Muscle layer of colon (tissue), 2 donors: ENCODE results near the gene CCDC183.
"Not testable (repeated sequence)": the region's sequence is repeated elsewhere in the genome, so short reads cannot be mapped to it uniquely, and the experiment has no call there.

ENCODE experiments used
- H3K27ac ChIP-seq: one replicate; pipeline ENCODE4 v1.7.0; 2013; ENCODE audit warnings: low read depth, mild to moderate bottlenecking, low read length, moderate library complexity
- H3K27me3 ChIP-seq, 2 donors: one replicate each; pipeline ENCODE4 v1.7.0; 2013; ENCODE audit warnings: low read length in 2 of 2, mild to moderate bottlenecking in 2 of 2; ENCODE audit not compliant: insufficient read depth in 2 of 2, control insufficient read depth in 1 of 2
- H3K36me3 ChIP-seq: one replicate; pipeline ENCODE4 v1.7.0; 2013; ENCODE audit warnings: mild to moderate bottlenecking, low read length; ENCODE audit not compliant: insufficient read depth
- H3K4me1 ChIP-seq: one replicate; pipeline ENCODE4 v1.7.0; 2013; ENCODE audit warnings: mild to moderate bottlenecking, low read length; ENCODE audit not compliant: insufficient read depth
- H3K4me3 ChIP-seq, 2 donors: one replicate each; pipeline ENCODE4 v1.7.0; 2013; ENCODE audit warnings: low read length in 2 of 2, low read depth in 1 of 2, mild to moderate bottlenecking in 1 of 2, moderate library complexity in 1 of 2
- H3K9ac ChIP-seq: one replicate; pipeline ENCODE4 v1.7.0; 2013; ENCODE audit warnings: low read length
- H3K9me3 ChIP-seq: one replicate; pipeline ENCODE4 v1.7.0; 2013; ENCODE audit warnings: mild to moderate bottlenecking, low read length
- donor health status: abdominal sarcoma.
- donor health status: Adenocarcinoma of cecum.

The CCDC183 gene

GRCh38 chr9:136796775-136797347 lies 723 bp downstream of the CCDC183 start:
- peaks cover 29 to 52% of the 10 kb centered on the region in 2 donors for H3K27me3 ChIP-seq
- not testable (repeated sequence) for H3K4me3 ChIP-seq, H3K27ac ChIP-seq, H3K9ac ChIP-seq, H3K36me3 ChIP-seq, H3K9me3 ChIP-seq
- peaks cover 17% of the 10 kb centered on the region for H3K4me1 ChIP-seq

DNA sequence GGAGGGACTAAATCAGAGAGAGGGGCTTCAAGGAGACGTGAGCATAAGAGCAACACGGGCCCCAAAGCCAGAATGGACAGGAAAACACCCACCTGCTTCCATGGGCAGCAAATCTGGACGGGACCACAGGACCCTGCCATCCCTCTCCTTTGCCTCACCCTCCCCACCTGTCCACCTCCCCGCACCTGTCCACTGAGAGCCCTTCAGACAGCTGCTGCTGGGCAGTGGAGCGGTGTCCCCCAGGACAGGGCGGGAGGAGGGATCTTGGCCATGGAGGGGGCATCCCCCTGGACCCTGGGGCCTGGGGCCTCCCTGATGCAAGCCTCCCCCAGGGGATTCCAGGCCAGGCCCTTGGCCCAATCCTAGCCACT lies 2.6 kb downstream of the CCDC183 start:
- H3K4me1 ChIP-seq: peaks cover 10% of the 10 kb centered on the region
- peaks cover 35 to 61% of the 10 kb centered on the region in 2 donors for H3K27me3 ChIP-seq
- H3K9ac ChIP-seq: no peak overlapping the region
- no peaks in the 10 kb centered on the region for H3K36me3 ChIP-seq
- no peak overlapping the region for H3K27ac ChIP-seq
- no peak overlapping the region for H3K4me3 ChIP-seq
- no peaks in the 10 kb centered on the region for H3K9me3 ChIP-seq

GRCh38 chr9:136799079-136799853 lies 3.1 kb downstream of the CCDC183 start:
- H3K27me3 ChIP-seq: peaks cover 35 to 61% of the 10 kb centered on the region in 2 donors

DNA sequence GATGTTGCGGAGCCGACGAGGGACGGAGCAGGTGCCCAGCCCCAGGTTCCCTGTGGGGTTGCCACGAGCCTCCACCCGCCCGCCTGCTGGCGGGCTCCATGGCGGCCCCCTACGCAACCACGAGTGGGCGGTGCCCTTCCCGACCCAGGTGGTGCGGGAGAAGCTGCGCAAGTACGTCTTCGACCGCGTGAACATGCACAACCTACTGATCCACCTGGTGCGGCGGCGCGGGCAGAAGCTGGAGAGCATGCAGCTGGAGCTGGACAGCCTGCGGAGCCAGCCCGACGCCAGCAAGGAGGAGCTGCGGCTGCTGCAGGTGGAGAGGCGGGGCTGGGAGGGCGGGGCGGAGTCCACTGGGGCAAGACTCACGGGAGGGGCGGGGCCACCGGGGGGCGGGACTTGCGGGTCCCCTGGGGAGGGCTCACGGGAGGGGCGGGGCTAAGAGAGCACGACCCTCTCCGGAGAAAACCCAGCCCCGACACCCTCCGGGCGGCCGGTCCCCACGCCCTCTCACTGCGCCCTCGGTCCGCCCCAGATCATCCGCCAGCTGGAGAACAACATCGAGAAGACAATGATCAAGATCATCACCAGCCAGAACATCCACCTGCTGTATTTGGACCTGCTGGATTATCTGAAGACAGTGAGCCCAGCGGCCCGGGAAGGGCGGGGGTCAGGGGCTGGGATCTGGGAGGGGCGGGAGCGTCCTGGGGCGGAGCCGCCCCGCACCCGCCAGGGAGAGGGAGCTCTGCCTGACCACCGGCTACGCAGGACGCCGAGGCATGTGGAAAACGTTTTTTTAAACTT lies 3.9 kb downstream of the CCDC183 start:
- H3K36me3 ChIP-seq: no peaks in the 10 kb centered on the region
- no peak overlapping the region for H3K4me3 ChIP-seq
- H3K9ac ChIP-seq: no peak overlapping the region
- no peak overlapping the region for H3K27ac ChIP-seq
- H3K9me3 ChIP-seq: no peaks in the 10 kb centered on the region
- H3K27me3 ChIP-seq: peaks cover 35 to 61% of the 10 kb centered on the region in 2 donors
- peaks cover 10% of the 10 kb centered on the region for H3K4me1 ChIP-seq

More at GRCh38 chr9:136799079-136799853, 3.1 kb downstream of the CCDC183 start:
- no peak overlapping the region for H3K27ac ChIP-seq
- peaks cover 10% of the 10 kb centered on the region for H3K4me1 ChIP-seq
- no peak overlapping the region for H3K4me3 ChIP-seq
- no peaks in the 10 kb centered on the region for H3K9me3 ChIP-seq
- H3K36me3 ChIP-seq: no peaks in the 10 kb centered on the region
- H3K9ac ChIP-seq: no peak overlapping the region

DNA sequence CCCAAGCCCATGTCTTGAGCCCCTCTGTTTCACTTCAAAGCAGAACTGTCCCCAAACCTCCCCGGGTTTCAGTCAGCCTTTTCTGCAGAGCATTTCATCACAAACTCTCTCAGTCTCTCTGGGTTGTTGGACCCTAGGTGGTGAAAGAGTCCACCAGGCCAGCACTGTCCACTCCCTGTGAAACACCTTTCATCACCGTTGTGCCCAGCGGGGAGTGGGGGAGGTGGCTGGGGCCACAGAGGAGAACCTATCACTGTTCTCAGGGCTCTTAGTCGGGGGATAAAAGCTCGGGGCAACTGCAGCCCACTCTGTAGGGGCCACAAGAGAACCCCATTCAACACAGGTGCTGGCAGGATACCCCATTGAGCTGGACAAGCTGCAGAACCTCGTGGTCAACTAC lies 6.2 kb downstream of the CCDC183 start:
- peaks cover 35 to 49% of the 10 kb centered on the region in 2 donors for H3K27me3 ChIP-seq

DNA sequence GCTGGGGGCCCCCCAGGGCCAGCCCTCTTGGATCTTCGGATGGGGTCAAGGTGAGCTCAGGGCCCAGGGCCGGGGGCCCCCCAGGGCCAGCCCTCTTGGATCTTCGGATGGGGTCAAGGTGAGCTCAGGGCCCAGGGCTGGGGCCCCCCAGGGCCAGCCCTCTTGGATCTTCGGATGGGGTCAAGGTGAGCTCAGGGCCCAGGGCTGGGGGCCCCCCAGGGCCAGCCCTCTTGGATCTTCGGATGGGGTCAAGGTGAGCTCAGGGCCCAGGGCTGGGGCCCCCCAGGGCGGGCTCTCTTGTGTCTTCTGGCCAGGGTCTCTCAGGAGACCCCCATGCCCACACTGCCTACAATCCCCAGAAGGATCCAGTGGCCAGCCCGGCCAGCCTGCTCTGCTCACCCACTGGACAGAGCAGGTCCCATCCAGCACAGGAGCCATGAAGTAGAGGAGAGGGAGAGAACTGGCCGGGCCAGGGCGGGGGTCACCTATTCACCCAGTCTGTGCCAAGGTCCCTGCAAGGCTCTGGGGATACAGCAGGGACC lies 6.9 kb downstream of the CCDC183 start:
- H3K9me3 ChIP-seq, H3K36me3 ChIP-seq, H3K4me3 ChIP-seq, H3K27ac ChIP-seq, H3K9ac ChIP-seq: not testable (repeated sequence)
- peaks cover 23% of the 10 kb centered on the region for H3K4me1 ChIP-seq
- H3K27me3 ChIP-seq: peaks cover 35 to 42% of the 10 kb centered on the region in 2 donors

More for the DNA sequence above, 6.2 kb downstream of the CCDC183 start:
- Histone ChIP-seq H3K9me3 (no peaks in the 10 kb centered on the region), H3K9ac (no peak overlapping the region), H3K36me3 (no peaks in the 10 kb centered on the region), H3K4me1 (peaks cover 22% of the 10 kb centered on the region), H3K4me3 (no peak overlapping the region), H3K27ac (no peak overlapping the region)

DNA sequence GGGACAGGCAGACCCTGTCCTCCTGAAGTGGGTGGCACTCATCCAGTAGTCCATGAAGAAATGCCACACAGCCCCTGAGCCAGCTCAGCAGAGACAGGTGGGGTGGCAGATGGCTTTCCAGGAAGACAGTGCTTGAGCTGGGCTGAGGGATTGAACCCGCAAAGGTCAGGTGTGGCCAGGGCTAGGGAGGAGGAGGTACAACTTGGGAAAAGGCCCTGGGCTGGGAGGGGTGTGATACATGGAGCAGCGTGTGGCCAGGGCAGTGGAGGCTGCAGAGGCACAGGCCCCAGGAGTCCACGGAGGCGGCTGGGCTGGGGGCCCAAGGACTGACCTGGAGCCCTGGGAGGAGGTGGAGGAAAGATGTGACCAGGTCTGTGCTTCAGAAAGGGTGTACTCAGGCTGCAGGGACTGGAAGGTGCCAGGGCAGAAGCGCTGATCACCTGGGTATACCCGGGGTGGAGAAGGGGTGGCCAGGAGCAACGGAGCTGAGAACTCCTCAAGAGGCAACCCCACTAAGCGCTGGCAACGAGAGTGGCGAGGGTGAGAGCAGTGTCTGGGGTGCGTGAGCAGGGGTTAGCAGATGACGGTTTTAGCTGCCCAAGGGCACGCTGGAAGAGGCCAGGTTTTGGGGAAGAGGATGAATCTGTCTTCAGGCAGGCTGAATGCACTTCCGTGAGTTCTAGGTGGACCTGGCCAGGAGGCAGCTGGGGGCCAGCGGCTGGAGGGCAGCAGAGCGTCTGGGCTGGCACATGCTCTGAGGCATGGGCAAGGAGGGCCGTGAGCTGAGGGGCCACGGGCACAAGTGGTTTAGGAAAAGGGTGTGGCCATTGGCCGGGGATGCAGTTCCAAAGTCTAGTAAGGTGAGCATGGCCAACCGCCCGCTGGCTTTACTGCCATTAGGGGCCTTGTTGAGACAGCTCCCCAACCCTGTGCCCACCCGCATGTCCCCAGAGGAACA lies 7.7 kb downstream of the CCDC183 start:
- no peaks in the 10 kb centered on the region for H3K9me3 ChIP-seq
- peaks cover 29 to 37% of the 10 kb centered on the region in 2 donors for H3K27me3 ChIP-seq
- no peaks in the 10 kb centered on the region for H3K36me3 ChIP-seq
- H3K4me3 ChIP-seq: no peak overlapping the region
- peaks cover 26% of the 10 kb centered on the region for H3K4me1 ChIP-seq
- no peak overlapping the region for H3K9ac ChIP-seq
- no peak overlapping the region for H3K27ac ChIP-seq

- H3K27me3 ChIP-seq: peaks cover 21 to 28% of the 10 kb centered on the region in 2 donors
- H3K4me3 ChIP-seq: no peak overlapping the region
- H3K9ac ChIP-seq: no peak overlapping the region
- peaks cover 3% of the 10 kb centered on the region for H3K36me3 ChIP-seq
- H3K27ac ChIP-seq: no peak overlapping the region
- H3K9me3 ChIP-seq: no peaks in the 10 kb centered on the region
- H3K4me1 ChIP-seq: peaks cover 32% of the 10 kb centered on the region
Measured at GRCh38 chr9:136804509-136805206, 8.5 kb downstream of the CCDC183 start.

- no peak overlapping the region for H3K9ac ChIP-seq
- peaks cover 18 to 25% of the 10 kb centered on the region in 2 donors for H3K27me3 ChIP-seq
- no peak overlapping the region for H3K27ac ChIP-seq
- no peaks in the 10 kb centered on the region for H3K9me3 ChIP-seq
- H3K36me3 ChIP-seq: peaks cover 4% of the 10 kb centered on the region
- peaks cover 34% of the 10 kb centered on the region for H3K4me1 ChIP-seq
- H3K4me3 ChIP-seq: no peak overlapping the region
Measured at GRCh38 chr9:136805207-136805740, 9.1 kb downstream of the CCDC183 start.

DNA sequence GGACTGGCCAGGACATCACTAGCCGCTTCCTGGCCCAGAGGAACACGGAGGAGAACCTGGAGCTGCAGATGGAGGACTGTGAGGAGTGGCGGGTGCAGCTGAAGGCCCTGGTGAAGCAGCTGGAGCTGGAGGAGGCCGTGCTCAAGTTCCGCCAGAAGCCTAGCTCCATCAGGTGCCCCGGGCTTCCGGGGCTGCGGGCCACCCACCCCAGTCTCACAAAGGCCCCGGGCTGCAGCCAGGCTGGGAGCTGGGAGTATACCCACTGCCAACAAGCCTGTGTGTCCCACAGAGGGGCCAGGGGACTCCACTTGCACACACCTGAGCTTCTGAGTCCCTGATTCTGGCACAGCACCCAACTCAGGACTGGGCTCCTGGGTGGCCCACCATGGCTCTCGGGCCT lies 9.9 kb downstream of the CCDC183 start:
- H3K9ac ChIP-seq: no peak overlapping the region
- peaks cover 36% of the 10 kb centered on the region for H3K4me1 ChIP-seq
- H3K27me3 ChIP-seq: peaks cover 12 to 17% of the 10 kb centered on the region in 2 donors
- H3K27ac ChIP-seq: no peak overlapping the region
- no peaks in the 10 kb centered on the region for H3K9me3 ChIP-seq
- no peak overlapping the region for H3K4me3 ChIP-seq
- H3K36me3 ChIP-seq: peaks cover 4% of the 10 kb centered on the region
